ENCODE data around the gene NOMO2.
A peak's percentile ranks its signal among the peaks of the same experiment; 100 is the strongest.
"Not testable (repeated sequence)": the region's sequence is repeated elsewhere in the genome, so short reads cannot be mapped to it uniquely, and the experiment has no call there.

DNA sequence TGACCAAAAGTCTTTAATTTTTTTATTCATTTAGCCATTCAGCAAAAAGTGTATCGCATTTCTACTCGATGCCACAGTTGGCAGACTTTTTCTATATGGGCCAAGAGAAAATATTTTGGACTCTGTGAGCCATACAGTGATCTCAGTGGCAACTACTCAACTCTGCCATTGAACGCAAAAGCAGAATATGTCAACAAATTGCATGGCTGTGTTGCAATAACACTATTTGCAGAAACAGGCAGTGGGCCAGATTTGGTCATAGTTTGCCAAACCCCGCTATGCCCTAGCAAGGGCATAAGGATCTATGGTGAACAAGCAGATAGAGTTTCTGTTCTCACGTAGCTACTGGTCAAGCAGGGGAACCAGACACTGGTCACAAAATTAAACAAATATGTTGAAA is 18.5 kb upstream of the NOMO2 start:
- TF ChIP-seq, protein P1, sequence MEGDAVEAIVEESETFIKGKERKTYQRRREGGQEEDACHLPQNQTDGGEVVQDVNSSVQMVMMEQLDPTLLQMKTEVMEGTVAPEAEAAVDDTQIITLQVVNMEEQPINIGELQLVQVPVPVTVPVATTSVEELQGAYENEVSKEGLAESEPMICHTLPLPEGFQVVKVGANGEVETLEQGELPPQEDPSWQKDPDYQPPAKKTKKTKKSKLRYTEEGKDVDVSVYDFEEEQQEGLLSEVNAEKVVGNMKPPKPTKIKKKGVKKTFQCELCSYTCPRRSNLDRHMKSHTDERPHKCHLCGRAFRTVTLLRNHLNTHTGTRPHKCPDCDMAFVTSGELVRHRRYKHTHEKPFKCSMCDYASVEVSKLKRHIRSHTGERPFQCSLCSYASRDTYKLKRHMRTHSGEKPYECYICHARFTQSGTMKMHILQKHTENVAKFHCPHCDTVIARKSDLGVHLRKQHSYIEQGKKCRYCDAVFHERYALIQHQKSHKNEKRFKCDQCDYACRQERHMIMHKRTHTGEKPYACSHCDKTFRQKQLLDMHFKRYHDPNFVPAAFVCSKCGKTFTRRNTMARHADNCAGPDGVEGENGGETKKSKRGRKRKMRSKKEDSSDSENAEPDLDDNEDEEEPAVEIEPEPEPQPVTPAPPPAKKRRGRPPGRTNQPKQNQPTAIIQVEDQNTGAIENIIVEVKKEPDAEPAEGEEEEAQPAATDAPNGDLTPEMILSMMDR (IDR thresholded peaks at IDR 0.05; ENCODE audit: low read depth, low read length, missing input control): not testable (repeated sequence)
- not testable (repeated sequence) for TF ChIP-seq GABPA (IDR thresholded peaks at IDR 0.05 in 1 of 2, conservative IDR thresholded peaks at IDR 0.05 in 1 of 2); FOXA1 (IDR thresholded peaks at IDR 0.05); SP1 (IDR thresholded peaks at IDR 0.05); TAF1 (conservative IDR thresholded peaks at IDR 0.05)
- TF ChIP-seq RXRA (IDR thresholded peaks at IDR 0.05): peak in 1 of 2 donors; percentile 39
- TF ChIP-seq YY1 (IDR thresholded peaks at IDR 0.05): peak; percentile 59
- peak in 1 of 2 donors; percentile 12 for TF ChIP-seq JUND (IDR thresholded peaks at IDR 0.05)
- TF ChIP-seq HNF4A (conservative IDR thresholded peaks at IDR 0.05): peak; percentile 25 to 48
- TF ChIP-seq, protein P2, sequence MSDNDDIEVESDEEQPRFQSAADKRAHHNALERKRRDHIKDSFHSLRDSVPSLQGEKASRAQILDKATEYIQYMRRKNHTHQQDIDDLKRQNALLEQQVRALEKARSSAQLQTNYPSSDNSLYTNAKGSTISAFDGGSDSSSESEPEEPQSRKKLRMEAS (IDR thresholded peaks at IDR 0.05): not testable (repeated sequence)

All from liver (tissue), 3 donors.